Hematopoietic multipotent progenitor cell treated with erythropoietin and hydrocortisone succinate and interleukin-3 and kit ligand, for 8 days (in vitro differentiated cells): ENCODE results near the gene ADCY9.
"Not testable (repeated sequence)": the region's sequence is repeated elsewhere in the genome, so short reads cannot be mapped to it uniquely, and the experiment has no call there.

ENCODE experiments used
- DNase-seq: peaks from one replicate; pipeline ENCODE4 v3.0.0-alpha.2; 2015

Gene ADCY9

GRCh38 chr16:4116325-4117249 lies at the start of gene ADCY9:
Gene ADCY9, minus strand, starts transcription at chr16:4116442. Its CDS starts 1,000 bp downstream, at chr16:4115442.
- DNase-seq = peak; percentile 50

- DNase-seq = no peak
Observed at GRCh38 chr16:4160658-4161430, 44.6 kb upstream of the ADCY9 start.

DNA sequence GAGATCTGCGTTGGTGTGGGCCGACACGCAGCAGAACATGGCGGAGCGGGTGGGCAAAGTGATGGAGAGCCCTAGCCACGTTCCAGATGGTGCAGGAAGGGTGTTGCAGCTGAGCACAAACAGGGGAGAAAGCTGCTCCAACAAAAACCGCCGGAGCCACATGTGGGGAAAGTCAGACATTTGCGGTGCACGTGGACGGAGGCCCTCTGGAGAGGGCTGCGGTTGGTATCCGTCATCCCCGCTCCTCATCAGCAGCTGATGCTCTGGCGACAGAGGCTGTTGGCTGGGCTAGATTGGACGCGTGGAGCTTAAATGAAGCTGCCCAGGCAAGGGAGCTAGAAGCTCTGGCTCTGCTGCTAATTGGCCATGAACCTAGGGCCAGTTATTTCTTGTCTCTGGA lies 43.5 kb upstream of the ADCY9 start:
- no peak for DNase-seq

GRCh38 chr16:4158143-4159093 lies 42.2 kb upstream of the ADCY9 start:
- DNase-seq = no peak

DNA sequence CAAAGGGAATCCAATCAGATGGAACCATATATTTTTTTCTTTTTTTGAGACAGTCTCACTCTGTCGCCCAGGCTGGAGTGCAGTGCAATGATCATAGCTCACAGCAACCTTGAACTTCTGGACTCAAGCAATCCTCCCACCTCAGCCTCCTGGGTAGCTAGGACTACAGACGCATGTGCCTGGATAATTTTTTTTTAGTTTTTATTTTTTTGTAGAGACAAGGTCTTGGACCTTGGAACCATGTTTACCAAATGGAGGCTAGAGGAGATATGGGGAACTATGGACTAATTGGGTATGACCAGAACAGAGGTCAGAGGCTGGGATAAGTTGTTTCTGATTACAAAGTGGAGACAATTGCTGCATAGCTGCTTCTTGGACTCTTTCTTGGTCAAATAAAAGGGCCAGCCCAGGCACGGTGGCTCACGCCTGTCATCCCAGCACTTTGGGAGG lies 41.2 kb upstream of the ADCY9 start:
- no peak for DNase-seq

- DNase-seq = not testable (repeated sequence)
Observed at GRCh38 chr16:4156503-4156902, 40.3 kb upstream of the ADCY9 start.

GRCh38 chr16:4153364-4153763 lies 37.1 kb upstream of the ADCY9 start:
- DNase-seq = not testable (repeated sequence)

GRCh38 chr16:4152267-4152666 lies 36.0 kb upstream of the ADCY9 start:
- DNase-seq = no peak

DNA sequence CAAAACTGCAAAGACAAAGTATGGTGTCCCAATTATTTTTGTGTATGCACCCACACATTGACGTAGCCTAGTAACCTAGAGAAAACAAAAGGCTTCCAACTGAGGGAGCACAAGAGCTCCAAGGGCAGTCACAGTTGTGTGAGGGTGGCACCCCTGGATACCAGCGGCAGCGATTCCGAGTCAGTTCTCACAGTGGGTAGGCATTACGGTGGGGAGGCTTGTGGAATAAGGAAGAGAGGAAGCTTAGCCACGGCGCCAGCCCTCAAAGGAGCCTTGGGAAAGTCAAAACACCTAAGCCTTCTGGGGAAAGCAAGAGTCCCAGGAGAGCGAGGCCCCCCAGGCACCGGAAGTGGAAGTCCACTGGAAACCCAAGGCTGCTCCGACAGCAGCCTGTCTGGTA lies 31.0 kb upstream of the ADCY9 start:
- DNase-seq = no peak

GRCh38 chr16:4142268-4142667 lies 26.0 kb upstream of the ADCY9 start:
- no peak for DNase-seq

DNA sequence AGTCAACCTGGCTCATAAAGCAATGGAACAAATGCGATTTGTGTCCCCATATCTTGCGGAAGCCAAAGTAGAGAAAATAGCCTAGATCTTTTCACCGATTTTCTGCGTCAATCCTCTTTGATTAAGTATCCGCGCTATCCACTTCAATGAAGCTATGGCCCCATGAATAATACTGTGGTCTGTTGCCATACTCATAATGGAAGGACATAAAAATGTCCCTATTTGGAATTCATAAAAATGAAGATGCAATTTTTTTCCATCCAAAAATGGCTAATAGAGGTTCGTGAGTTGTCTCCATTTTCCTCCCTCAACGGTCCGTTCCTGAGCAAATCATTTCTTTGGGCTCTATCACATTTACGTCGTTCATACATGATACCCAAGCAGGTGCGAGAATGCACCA lies 25.4 kb upstream of the ADCY9 start:
- no peak for DNase-seq

GRCh38 chr16:4140652-4141051 lies 24.4 kb upstream of the ADCY9 start:
- peak; percentile 38 for DNase-seq

DNA sequence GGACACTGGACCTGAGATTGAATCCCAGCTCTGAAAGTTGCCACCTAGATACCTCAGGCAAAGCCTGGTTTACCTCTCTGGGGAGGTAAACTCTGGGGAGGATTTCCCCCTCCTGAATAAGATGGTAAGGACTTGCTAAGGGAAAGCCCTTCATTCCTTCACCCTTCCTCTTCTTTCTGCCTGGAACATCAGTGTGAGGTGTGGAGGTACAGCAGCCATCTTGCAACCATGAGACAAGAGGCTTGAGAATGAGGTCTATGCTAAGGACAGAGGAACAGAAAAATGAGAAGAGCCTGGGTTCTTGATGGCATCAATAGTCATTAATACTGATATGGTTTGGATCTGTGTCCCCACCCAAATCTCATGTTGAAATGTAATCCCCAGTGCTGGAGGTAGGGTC lies 23.7 kb upstream of the ADCY9 start:
- DNase-seq = no peak

- no peak for DNase-seq
Observed at GRCh38 chr16:4138713-4139112, 22.5 kb upstream of the ADCY9 start.

- DNase-seq = no peak
Observed at GRCh38 chr16:4137438-4137837, 21.2 kb upstream of the ADCY9 start.

GRCh38 chr16:4136229-4136813 lies 20.1 kb upstream of the ADCY9 start:
- no peak for DNase-seq

DNA sequence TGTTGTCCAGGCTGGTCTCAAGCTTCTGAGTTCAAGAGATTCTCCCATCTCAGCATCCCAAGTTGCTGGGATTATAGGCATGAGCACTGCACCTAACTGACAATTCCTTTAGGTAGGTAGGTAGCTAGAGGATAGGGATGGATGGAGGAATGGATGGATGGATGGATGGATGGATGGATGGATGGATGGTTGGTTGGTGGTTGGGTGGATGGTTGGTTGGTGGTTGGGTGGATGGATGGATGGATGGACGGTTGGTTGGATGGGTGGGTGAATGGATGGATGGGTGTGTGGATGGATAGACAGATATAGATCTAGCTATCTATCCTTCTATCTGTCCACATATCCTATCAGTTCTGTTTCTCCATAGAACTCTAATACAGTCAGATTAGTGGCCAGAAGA lies 19.3 kb upstream of the ADCY9 start:
- no peak for DNase-seq

DNA sequence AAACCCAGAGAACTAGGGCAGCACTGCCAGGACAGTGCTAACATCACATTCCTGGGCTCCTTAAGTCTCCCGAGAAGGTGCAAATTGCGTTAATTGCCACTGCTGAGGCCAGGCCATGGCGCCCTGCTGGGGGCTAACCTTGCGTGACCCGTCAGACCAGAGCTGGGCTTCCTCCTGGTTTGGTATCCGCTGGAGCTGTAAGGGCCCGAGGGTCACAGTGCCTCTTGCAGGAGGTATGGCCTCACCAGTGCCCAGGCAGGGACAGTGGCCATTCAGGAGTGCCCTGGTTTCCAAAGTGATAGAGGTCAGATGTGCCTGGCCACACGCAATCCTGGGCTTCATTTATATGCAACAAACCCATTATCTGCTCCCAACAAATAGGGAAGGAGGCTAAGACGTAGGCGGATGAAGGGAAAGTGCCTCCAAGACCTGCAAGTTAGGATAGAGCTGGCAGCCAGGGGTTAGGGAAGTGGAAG lies 17.7 kb upstream of the ADCY9 start:
- DNase-seq = no peak

DNA sequence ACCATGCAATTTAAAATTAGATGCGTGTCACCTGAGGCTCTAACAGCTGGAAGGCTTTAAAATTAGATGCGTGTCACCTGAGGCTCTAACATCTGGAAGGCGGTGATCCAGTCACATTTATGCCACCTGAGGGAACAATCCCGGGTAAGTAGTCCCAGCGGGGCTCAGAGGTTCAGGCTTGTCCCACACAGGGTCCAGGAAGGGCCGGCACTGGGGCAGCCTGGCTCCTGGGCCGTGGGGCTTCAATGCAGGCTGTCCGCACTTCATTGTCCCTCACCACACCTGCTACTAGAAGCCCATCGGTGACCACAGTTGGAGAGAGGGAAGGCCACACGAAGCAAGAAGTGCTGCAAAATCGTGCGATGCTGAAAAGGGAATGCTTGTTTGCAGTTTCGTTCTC lies 15.4 kb upstream of the ADCY9 start:
- no peak for DNase-seq

GRCh38 chr16:4124535-4125294 lies 8.5 kb upstream of the ADCY9 start:
- no peak for DNase-seq

- no peak for DNase-seq
Observed at GRCh38 chr16:4123616-4124300, 7.5 kb upstream of the ADCY9 start.
